Epidermal melanocyte (primary cell): ENCODE data around the gene WDR48.

ENCODE experiments used
- DNase-seq: peaks from one replicate; pipeline ENCODE4 v3.0.0; 2011; ENCODE audit warnings: low spot score; ENCODE audit not compliant: insufficient read length

WDR48 gene

DNA sequence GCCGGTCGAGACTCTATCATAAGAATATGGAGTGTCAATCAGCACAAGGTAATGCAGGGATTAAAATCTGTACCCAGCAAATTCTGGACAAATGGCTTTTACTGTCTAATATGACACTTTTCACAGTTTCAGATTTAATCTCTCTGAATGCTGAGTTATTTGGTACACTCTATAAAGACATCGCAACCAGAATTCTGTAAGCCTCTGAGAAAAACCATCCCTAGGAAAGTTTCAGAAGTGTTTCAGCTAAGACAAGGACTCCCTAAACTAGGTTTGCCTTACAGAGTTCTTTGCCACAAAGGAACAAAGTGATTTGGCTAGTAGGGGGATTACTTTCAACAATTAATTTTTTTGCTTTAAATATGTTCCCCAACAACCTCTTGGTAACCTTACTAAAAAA lies 11.3 kb downstream of the WDR48 start:
- no peak for DNase-seq

DNA sequence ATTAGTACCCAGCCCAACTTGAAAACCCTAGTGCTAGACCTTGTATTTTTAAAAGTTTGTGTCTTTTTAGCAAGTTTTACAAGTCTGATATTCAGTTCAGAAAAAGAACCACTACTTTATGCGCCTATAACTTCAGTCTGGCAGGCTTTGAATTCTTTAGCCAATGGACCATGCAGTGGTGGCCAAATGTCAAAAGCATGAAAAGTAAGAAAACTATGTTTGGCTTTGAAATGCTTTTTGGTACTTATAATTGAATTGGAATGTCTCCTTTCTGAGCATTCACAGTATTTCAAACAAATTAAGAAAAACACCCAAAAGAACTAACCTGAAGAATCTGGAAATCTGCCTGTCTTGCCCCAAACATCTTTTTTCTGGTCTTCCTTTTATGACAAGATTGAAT lies 12.8 kb downstream of the WDR48 start:
- no peak for DNase-seq

- no peak for DNase-seq
Measured at GRCh38 chr3:39065197-39065596, 13.4 kb downstream of the WDR48 start.

DNA sequence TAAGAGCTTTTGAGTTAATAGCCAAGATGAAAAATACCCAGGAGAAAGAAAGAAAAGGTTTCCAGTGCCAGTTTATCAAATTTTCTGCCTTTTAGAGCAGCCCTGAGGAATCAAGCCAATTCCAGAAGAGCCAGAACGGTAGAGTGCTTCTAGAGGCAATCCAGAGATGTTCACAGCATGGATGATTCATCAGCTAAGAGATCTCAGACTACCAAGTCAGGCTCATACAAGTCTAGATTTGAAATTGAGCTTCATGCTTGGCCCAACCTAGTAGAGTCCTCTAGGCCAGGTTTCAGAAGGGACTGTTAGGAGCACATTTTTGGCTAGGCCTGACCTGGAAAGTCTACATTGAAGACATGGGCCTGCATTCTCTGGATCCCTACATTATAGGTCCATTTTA lies 15.5 kb downstream of the WDR48 start:
- DNase-seq: no peak

- DNase-seq: no peak
Measured at GRCh38 chr3:39068556-39068955, 16.7 kb downstream of the WDR48 start.

- no peak for DNase-seq
Measured at GRCh38 chr3:39075910-39076309, 24.1 kb downstream of the WDR48 start.

DNA sequence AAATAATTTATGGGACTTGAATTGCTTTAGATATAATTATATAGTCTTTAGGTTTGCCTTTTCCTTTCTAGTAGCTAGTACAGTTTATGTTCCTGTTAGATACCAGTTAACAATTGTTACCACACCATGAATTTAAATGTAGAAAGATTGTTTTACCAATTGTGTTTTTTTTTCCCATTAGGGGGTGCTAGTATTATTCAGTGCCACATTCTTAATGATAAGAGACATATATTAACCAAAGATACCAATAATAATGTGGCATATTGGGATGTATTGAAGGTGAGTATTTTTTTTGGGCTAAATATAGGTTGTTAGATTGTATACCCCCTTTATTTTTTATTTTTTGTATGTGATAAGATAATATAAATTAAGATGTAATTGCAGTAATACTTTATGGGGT lies 27.7 kb downstream of the WDR48 start:
- no peak for DNase-seq

GRCh38 chr3:39080026-39080425 lies 28.2 kb downstream of the WDR48 start:
- DNase-seq: no peak

GRCh38 chr3:39082666-39083313 lies 31.0 kb downstream of the WDR48 start:
- DNase-seq: no peak

DNA sequence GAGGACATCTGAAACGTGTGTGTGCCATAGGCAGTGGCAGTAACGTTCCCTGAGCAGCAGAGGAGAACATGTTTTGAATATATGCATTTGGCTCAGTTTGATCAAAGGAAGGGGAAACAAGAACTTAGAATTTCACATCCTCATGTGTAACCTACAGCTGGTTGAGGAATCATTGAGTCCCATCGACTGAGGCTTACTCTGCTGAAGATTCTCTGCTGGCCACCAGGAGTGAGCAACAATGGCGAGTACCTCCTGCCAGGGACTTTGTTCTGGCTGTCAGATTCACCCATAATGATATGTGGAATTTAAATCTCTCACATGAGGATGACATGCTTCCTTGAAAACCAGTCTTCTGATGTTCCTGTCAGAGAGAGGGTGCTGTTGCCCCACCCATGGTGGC lies 34.3 kb downstream of the WDR48 start:
- DNase-seq: no peak

DNA sequence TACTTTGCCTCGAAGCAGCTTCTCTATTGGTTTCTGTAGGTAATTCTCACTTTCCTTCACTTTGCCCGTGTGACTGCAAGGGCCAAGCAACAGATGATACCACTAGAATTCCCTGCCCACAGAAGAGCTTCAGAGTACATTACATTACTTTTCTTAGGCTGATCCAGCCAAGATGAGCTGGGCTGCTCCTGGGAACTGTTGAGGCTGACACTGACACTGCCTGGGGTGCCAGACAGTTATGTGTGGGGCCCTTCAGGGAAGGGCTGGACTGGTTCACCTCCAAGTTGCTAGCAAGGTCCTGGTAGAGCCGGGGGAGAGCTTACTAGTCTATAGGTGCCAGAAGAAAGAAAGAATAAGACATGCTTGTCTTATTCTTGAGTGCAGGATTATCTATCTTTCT lies 36.6 kb downstream of the WDR48 start:
- no peak for DNase-seq

GRCh38 chr3:39088889-39089288 lies 37.1 kb downstream of the WDR48 start:
- DNase-seq: no peak

DNA sequence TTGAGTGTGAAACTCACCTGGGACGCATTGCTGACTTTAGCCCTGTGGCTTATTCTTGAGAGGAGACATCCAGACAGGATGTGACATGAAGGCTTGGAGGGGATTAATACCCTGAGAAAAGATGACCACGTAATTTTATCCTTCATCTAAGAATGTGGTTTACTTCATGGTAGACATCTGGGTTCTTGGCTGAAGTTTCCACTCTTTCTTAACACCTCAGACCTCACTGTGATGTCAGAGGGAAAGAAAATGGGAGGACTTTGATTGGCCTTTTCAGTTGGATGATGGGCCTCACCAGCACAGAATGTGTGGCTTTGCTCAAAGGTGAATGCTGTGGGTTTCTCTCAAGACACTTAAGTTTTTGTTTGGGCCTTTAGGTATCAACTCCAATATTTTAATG lies 39.1 kb downstream of the WDR48 start:
- no peak for DNase-seq

GRCh38 chr3:39094851-39095677 lies 43.2 kb downstream of the WDR48 start:
- no peak for DNase-seq

DNA sequence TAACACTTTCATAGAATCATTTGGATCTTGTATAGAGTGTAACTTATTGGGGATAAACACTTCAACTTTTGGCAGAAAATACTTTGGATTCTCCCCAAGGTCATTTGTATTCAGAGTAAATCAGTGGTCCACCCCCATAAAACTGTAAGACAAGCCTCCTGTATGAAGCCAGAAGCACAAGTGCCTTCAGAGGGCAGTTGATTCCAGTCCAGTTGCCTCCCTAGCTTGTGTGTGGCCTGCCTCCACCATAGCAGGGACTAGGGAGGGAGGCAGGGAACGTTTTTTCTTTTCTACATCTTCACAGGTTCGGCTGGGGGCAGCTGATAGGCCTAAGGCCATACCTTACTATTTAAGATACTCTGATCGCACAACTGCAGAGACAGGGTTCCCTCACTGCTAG lies 44.0 kb downstream of the WDR48 start:
- no peak for DNase-seq

- DNase-seq: peak; percentile 86
Measured at GRCh38 chr3:39096775-39097174, 45.0 kb downstream of the WDR48 start.

DNA sequence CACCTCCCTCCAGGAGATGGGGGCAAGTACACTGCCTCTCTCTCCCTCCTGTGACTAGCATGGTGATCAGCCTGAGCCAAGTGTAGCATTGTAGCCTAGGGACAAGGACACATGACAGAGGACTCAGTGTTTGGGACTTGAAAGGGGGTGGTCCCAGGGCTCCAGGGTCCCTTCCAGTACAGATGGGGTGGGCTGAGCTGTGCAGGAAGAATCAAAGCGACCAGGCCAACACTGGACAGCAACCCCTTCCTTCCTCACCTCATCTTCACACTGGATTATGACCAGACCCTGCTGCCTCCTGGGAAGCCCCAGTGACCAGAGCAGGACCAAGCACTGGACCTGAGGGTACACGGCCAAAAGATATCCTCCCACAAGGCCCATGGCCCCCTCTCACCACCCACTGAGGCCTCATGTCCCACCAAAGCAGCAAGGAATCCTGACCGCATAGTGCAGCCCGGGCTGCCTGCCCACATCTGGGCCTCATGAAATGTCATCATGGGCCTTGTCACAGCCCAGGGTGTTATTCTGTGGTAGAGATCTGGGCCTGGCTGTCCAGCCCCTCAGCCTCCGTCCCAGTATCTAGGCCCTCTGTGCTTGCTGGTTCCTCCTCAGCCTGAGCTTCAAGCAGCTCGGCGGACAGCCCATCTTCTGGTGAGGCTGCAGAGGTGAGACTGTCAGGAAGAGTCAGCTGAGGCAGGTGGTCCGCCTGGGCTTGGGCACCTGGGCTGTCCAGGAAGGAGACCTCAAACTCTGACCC lies 46.1 kb downstream of the WDR48 start:
- no peak for DNase-seq

- DNase-seq: no peak
Measured at GRCh38 chr3:39098473-39099000, 46.7 kb downstream of the WDR48 start.

GRCh38 chr3:39099242-39099641 lies 47.4 kb downstream of the WDR48 start:
- no peak for DNase-seq

DNA sequence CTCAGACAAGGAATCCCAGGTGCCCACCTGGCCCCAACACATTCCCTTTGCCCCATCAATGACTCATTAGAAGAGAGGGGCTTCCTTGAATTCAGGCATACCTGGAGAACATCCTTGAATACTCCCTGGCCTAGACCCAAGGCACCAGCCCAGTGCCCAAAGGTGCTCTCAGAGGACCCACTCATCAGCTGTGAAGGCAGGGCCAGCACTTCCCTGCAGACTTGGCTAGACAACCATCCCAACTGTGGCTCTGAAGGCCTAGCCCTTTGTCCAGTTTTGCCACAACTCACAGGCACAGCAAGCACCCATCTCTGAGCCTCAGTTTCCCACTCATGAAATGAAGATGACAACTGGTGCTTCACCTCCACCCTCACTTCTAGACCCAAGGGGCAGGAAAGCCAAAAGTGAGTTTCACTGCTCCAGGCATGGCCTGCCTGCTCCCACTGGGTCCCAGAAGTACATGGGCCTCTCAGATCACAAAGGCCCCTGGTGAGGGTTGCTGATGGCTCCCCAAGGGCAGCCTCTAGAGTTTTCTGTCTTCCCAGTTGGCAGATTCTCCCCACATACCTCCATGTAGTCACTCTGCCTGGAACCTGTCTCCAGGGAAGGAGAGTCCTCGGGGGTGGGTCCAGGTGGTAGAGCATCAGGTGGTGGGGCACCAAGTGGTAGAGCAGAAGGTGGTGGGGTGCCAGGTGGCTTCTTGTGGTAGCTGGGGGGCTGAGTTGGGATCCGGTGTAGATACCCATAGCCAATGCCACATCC lies 48.1 kb downstream of the WDR48 start:
- no peak for DNase-seq

- DNase-seq: no peak
Measured at GRCh38 chr3:39100500-39100886, 48.7 kb downstream of the WDR48 start.
